ENCODE results near the gene COL6A6.

DNA sequence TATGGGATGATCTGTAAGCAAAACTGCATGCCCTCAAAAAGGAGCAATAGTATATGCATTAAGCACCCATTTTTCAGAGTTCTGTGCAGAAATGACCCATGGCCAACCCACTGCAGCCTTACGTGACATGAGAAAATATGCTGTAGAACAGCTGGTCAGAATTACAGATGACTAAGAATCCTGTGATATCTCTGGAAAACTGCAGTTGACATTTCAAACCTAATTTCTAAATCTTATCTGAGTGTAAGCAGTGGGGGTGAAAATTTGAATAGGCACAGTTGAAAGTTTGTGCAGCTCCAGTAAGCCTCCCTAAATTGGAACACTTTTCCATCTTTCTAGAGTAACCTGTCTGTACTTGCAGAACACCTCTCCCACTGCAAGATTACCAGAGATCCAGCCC, 28.7 kb upstream of the COL6A6 start:
- no peak for TF ChIP-seq CTCF (IDR thresholded peaks at IDR 0.05)
- TF ChIP-seq POLR2A (IDR thresholded peaks at IDR 0.05) = no peak
